Mammary epithelial cell (primary cell): ENCODE results near the gene LPCAT3.

ENCODE experiments used
- CTCF ChIP-seq, 2 donors: IDR thresholded peaks in 1 of 2; conservative IDR thresholded peaks in 1 of 2; 2 replicates each; pipeline ENCODE4 v1.5.1; 2011 to 2012; ENCODE audit warnings: inconsistent platforms in 2 of 2, low read length in 2 of 2, mild to moderate bottlenecking in 2 of 2, control low read depth in 1 of 2, low read depth in 1 of 2; ENCODE audit not compliant: insufficient read depth in 1 of 2; ENCODE audit errors: extremely low read depth in 1 of 2
- EZH2 ChIP-seq: IDR thresholded peaks from 2 replicates; pipeline ENCODE4 v1.6.1; 2012; ENCODE audit warnings: low read length, inconsistent platforms, borderline replicate concordance

- TF ChIP-seq CTCF (conservative IDR thresholded peaks at IDR 0.05 in 1 of 2, IDR thresholded peaks at IDR 0.05 in 1 of 2; ENCODE audit: extremely low read depth in 1 of 2, insufficient read depth in 1 of 2, low read depth in 1 of 2, low read length in 2 of 2) (no peak), EZH2 (no peak)
Measured at GRCh38 chr12:6965714-6966113, 52.6 kb downstream of the LPCAT3 start.
